GM04504 (cell line): ENCODE data around the gene RBM39.
"Not testable (repeated sequence)": the region's sequence is repeated elsewhere in the genome, so short reads cannot be mapped to it uniquely, and the experiment has no call there.

ENCODE experiments used
- DNase-seq: peaks from one replicate; pipeline ENCODE4 v3.0.0-alpha.2; 2012; ENCODE audit warnings: low read depth

Gene RBM39

DNA sequence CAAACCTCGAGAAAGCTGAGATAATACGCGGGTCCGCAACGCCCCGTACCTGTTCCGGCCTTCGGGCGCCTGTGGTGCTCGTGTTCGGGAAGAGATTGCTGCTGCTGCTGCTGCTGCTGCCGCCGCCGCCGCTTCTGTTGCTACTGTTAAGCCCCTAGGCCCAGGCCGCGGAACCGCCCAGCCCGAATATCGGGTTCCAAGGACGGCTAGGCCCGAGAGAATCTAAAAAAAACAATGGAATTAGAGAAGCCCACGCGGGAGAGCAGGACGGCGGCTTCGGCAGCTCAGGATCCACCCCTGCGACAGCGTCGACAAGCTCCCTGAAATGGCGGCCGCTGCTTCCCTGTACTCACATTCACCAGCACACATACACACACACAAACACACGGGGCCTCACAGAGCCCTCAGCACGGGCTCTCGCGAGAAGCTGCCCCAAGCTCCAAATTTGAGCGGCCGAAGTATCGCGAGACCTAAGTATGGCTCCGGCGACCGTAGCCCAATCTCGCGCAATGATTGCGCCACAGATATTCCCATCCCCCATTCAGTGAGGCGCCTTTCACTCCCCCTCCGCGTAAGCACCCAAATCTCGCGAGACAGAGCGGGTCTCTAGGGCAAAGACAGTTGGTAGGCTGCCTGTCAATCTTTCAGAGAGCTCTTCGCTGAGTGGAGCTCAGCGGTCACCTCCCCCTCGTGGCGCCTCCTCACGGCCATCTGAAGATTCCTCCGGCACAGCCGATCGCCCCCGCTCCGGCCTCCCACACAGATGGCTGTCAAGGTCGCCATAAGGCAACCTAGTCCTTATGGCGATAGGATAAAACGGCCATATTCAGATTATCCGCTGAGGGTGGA is at the start of gene RBM39:
Gene RBM39, minus strand, starts transcription at position 369 of the 849 bp plus-strand sequence. CDS start 1,386 bp downstream, outside the sequence.
- peak; percentile 100 for DNase-seq

DNA sequence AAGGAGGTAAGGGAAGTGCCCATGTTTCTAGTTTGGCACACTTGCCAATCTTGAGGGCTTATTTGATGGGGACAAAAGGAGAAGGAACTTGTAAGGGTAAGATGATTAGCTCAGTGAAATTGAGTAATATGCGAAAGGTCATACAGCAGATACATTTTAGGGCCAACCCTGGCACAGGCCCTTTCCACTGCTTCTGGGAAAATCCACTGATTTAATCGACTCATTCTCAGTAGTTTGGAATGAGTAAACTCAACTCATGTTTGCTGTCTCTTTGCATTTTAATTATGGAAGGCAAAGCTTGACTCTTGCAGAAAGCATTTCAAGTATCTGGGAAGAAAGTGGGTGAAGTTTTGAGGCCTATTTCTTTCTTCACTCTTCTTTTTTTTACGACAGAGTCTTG is 49.8 kb upstream of the RBM39 start:
- DNase-seq, result peak; percentile 89

DNA sequence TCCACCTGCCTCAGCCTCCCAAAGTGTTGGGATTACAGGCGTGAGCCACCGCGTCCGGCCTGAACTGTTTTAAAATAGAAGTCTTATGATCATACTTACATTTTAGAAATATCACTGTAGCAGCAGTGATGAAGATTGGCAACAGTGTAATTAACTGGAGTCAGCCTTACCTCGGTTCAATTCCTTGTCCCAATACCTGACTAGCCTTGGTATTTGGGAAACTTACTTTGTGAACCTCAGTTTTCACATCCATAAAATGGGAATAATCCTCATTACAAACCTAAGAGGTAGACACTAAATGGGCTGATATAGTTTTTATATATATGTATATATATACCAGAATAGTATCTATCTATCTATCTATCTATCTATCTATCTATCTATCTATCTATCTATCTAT is 49.0 kb upstream of the RBM39 start:
- DNase-seq, result no peak

DNA sequence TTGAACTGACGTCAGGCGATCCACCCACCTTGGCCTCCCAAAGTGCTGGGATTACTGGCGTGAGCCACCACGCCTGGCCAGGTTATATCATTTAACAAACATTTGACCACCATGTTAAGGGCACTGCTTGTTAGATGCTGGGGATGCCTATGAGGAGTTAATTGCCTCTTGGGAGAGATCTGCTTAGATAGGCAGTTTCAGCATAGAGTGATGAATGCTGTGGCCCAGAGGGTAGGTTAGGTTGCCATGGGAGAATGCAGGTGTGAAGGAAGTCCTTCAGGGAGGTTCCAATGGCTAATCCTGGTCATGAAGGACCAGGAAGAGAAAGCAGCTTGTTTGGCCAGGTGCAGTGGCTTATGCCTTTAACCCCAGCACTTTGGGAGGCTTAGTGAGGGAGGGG is 46.7 kb upstream of the RBM39 start:
- no peak for DNase-seq

DNA sequence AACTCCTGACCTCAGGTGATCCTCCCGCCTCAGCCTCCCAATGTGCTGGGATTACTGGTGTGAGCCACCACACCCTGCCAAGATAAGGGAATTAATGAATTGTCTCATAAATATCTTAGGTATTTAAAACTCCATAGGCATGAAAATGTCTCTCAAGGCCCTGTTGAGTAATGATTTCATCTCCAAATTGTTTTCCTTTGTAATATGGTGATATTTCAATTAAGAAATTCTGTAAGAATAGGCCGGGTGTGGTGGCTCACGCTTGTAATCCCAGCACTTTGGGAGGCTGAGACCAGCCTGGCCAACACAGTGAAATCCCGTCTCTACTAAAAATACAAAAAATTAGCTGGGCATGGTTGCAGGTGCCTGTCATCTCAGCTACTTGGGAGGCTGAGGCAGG is 43.5 kb upstream of the RBM39 start:
- not testable (repeated sequence) for DNase-seq

DNA sequence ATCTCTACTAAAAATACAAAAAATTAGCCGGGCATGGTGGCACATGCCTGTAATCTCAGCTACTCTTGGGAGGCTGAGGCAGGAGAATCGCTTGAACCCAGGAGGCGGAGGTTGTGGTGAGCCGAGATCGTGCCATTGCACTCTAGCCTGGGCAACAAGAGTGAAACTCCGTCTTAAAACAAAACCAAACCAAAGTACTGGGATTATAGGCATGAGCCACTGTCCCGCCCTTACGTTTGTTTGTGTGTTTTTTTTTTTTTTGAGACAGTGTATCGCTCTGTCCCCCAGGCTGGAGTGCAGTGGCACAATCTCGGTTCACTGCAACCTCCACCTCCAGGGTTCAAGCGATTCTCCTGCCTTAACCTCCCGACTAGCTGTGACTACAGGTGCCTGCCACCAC is 41.8 kb upstream of the RBM39 start:
- DNase-seq, result not testable (repeated sequence)

DNA sequence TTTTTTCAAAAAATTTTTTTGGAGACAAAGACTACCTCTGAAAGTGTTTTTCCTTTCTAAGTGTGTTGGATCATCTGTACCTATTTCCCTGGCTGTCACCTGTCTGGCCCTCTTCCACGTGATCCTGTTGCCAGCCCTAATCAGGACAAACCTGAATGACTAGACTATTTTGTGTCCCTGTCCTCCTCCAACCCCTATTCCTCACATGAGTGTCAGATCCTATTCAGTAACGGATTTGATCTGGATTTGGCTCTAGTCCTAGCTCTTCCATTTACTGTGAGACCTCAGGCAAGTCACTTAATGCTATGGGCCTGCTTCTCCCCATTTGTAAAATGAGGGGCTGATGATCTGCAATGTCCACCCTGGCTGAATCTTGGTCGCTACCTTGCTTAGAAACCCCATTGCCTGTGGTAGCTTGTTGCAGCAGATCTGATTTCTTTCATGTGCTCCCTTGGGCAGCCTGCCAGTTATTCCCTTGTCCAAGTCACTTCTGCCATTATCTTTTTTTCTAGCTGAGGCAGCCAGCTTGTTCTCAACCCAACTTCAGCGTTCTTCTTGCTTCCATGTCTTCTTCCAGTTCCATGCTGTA is 34.5 kb upstream of the RBM39 start:
- no peak for DNase-seq

DNA sequence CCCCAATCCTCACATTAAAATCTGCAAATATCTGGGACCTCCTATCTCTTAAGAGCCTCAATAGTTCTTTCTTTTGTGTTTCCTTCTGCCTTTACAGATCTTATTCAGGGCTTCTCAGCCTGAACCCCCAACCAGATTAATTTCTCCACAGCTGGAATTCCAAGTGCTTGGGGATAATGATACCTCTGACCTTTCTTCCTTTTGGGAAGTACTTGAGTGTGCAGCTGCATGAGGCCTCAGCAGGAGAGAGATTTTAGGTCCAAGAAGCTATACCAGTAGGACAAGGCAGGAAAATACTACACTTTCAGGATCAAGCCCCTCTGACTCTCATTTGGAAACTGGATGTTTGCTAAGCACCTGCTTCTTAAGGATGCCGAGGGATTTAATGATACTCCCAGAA is 32.3 kb upstream of the RBM39 start:
- no peak for DNase-seq

DNA sequence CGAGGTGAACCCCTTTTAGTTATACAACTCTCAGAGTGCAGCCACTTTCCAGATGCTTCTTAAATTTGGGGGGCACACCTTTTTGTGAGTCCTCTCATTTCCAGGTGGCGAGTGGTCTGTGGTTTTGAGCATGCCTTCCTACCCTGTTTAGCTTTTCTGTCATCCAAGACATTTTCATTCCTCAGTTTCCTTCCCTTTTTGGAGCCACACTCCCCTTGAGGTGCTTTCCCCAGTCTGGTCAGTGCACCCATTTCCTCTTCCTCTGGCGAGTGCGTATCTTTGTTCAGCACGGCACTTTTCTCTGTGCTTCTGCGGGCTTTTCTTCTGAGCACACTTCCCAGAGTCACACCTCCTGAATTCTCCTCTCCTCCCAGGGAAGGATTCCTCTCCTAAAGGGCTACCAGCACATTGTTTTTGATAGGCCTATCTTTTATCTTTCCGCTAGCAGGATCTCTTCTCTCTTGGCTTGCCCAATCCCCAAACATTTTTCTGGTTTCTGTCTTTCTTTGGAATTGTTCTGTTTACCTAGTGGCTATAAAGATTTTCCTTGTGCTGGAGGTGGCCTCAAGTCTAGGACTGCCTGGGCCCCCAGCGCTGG is 31.2 kb upstream of the RBM39 start:
- no peak for DNase-seq

DNA sequence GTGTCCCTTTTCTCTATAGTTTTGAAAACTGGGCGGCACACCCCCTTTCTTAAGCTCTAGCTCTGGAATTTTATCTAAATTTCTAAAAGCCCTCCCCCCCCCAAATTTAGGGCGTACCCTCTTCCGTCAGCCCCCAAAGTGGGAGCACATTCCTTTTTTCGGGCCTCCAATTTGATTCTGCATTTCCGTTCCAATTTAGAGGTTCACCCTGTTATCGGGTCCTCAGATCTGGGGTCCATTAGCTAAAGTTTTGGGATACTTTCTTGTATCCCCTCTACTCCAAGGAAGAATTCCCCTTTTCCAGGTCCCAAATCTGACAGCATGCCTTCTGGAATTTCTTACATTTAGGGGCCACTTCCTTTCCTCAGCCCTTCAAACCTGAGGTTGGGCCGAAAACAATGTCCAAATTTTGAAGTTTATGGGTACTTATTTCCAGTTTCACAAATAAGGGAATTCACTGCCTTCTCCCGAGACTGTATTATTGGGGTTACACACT is 30.6 kb upstream of the RBM39 start:
- no peak for DNase-seq

DNA sequence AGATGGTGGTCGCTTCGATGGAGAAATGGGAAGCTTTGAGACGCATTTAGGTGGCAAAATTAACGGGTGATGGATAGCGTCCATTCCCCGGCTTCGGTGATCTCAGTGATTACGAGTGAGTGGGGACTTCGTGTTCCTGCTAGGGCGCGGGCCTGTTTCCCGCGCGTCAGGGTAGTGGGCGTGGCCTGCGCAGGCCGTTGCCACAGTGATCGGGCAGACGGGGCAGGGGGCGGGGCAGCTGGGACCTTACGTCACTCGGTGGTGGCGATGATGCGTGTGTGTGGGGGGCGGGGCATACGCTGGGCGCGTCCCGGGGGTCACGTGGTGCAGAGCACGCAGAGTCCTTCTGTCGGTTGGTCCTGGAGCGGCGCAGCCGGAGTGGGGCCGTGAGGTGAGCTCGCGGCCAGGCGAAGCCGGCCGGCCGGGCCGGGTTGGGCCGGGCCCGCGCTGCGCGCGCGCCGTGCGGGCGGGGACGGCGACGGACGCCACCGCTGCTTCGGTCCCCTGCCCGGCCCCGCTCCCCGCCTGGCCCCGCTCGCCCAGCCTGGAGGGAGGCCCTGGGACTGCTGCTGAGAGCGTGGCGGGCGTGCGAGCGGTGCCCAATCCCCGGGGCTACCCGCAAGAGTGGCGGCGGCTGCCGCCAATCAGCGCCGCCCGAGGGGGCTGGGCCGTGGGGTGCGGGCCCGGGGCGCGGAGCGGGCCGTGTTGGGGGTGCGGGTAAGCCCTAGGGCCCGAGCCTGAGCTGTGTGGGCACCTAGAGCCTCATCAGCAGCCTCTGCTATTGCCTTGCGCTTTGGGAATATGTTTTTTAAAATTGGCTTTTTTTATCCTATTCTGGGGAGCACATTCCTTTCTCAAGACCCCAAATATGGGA is 29.9 kb upstream of the RBM39 start, which contains the start of gene PHF20:
Gene PHF20, plus strand, starts transcription at position 327 of the 874 bp plus-strand sequence. CDS start 29,508 bp downstream, outside the sequence.
- peak; percentile 91 for DNase-seq

DNA sequence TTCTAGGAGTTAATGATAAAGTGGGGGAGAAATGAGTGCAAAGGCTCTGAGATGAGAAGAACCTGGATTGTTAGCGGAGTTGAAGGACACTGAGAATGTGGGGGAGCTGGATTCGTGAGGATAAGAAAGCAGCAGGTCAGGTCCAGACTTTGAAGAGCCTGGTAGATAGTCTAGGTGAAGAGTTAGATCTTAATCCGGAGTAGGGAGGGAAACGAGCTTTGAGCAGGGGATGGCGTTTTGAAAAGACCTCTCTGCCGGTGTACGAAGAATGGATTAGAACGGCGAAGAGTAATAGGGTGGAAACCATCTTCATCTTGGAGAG is 29.3 kb upstream of the RBM39 start:
- DNase-seq, result no peak

DNA sequence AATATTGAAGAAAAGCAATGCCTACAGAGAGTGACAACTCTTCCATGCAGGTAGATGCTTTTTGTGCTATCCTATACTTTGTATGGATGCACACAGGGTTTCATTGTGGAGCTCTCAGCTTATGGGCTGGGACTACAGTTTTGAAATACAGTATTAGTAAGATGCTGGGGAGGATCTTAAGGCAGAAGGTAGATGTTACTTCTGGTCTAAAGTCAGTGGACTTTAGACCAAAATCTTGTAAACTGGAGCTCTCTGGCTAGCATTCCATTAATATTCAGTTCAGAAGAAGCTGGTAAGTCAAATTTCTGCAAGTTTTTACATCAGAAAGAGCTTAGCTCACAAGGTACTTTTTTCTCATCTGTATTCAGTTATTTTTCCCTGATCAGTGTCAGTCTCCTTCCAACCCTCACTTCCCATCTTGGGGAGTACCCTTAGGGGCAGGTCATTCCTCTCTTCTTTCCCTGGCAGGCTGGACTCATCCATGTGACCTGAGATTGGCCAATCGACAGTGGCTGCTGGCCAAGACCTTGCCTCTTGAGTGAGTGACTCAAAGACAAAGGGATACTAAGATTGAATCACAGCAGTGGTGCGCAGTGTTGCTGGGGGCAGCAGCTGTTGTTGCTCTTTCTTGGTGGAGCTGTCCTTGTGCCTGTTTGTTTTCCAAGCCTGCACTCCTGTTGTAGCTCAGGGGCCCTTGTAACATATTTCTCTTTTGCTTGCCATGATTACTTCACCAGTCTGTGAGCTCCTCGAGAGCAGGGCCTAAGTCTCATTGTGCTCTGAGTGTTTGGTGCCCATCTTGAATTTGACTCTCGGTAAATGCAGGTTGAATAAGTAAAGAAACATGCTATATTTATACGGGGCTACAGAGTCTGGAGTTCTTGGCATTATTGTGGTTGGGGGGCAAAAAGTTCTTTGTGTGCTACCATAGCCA is 26.9 kb upstream of the RBM39 start:
- DNase-seq, result peak; percentile 96

DNA sequence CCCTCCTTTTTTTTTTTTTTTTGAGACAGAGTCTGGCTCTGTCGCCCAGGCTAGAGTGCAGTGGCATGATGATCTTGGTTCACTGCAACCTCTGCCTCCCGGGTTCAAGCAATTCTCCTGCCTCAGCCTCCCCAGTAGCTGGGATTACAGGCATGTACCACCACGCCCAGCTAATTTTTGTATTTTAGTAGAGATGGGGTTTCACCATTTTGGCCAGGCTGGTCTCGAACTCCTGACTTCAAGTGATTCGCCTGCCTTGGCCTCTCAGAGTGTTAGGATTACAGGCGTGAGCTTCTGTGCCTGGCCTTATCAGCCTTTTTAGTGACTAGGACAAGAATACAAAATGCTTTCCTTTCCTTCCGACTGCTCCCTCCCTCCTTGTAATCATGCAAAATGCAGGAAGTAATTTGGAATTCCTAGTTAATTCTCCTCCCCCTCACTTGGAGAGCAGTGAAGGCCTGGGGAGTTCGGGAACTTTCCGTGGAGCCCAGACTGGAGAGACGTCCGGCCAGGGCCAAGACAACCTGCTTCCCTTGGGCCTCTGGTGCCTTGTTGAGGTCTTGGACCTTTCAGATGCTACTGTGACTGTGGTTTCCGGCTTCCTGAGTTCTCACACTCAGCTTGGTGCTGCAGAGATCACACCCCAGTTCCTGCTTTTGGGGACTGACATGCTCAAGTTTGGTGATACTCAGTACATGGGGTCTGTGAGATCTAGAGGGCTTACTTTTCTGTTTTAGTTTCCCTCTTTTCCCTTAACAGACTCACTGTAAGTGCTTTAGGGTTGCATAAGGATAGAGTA is 25.8 kb upstream of the RBM39 start:
- no peak for DNase-seq

DNA sequence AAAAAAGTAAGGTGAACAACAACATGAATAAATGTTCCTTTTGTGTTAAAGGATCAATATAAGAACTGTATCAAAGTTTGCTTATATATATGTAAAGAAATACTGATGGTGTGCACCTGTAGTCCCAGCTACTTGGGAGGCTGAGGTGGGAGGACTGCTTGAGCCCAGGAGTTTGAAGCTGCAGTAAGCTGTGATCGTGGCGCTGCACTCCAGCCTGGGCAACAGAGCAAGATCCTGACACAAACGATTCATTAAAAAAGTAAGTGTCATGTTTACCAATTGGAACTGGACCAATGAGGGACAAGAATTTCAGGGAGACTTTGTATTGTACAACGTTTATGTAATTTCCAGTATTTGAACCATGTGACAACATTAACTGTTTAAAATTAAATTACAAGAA is 24.8 kb upstream of the RBM39 start:
- no peak for DNase-seq

DNA sequence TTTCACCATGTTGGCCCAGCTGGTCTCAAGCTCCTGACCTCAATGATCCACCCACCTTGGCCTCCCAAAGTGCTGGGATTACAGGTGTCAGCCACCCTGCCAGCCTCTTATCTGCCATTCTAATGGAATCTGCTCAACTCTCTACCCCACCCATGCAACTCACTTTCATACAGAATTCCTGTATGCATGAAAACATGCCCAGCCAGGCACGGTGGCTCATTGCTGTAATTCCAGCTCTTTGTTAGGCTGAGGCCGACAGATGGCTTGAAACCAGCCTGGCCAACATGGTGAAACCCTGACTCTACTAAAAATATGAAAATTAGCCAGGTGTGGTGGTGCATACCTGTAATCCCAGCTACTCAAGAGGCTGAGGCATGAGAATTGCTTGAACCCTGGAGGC is 22.9 kb upstream of the RBM39 start:
- not testable (repeated sequence) for DNase-seq

DNA sequence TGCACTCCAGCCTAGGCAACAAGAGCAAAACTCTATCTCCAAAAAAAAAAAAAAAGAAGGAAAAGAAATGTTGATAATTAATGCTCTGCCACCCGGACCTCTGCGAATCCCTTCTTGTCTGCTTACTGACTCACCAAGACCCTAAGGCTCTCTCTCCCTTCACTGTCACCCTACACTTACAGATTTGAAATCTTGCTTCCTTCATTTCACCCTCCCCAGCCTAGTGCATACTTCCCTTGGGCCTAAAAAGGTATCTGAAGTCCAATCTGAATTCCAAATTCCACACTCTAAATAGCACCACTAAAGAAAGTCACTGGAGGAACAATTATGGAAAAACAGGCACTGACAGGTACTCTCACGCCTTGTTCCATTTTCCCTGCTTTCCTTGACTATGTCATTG is 20.4 kb upstream of the RBM39 start:
- no peak for DNase-seq

DNA sequence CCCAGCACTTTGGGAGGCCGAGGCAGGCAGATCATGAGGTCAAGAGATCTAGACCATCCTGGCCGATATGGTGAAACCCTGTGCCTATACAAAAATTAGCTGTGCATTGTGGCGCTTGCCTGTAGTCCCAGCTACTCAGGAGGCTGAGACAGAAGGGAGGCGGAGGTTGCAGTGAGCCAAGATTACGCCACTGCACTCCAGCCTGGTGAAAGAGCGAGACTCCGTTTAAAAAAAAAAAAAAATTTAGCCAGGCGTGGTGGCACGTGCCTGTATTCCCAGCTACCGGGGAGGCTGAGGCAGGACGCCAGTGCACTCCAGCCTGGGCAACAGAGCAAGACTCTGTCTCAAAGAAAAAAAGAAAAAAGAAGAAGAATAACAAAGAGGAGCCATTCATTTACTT is 19.5 kb upstream of the RBM39 start:
- not testable (repeated sequence) for DNase-seq

DNA sequence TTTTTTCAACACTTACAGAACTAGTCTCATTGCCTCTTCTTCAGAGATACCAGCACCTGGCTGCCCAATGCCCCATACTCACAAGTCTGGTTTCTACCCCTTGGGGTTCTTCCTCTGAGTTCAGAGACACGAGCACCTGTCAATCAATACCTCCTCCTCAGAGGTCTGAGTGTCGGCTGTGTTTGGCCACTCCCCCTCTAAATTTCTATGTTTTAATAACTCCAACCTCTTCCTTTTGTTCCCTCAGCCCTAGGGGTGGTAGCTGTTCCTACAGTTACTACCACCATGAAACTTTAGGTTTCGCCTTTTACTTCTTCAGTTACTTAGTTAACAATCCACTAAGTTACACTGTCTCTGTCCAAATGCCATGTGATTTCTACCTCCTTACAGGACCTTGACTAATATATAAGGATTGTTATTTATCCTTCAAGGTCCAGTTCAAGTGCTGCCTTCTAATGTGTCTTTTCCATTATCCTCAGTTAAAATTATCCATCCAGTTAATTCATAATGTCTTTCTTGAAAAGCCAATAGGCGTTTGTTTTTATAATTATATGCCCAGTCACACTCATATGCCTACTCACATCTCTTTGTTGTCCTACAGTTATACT is 15.1 kb upstream of the RBM39 start:
- DNase-seq, result no peak

DNA sequence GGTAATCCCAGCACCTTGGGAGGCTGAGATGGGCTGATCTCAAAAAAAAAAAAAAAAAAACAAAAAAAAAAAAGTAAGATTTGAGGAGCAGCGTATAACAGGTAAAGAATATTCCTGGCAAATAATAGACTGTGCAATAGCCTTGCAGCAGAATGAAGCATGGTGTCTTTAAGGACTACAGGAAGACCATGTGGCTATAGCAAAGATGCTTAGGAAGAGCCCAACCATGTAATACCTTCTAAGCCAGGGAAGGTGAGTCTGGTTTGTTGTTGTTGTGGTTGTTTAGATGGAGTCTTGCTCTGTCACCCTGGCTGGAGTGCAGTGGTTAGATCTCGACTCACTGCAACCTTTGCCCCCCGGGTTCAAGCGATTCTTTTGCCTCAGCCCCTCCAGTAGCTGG is 14.3 kb upstream of the RBM39 start:
- no peak for DNase-seq
